Measurements from ENCODE around the gene MACROD1.

DNA sequence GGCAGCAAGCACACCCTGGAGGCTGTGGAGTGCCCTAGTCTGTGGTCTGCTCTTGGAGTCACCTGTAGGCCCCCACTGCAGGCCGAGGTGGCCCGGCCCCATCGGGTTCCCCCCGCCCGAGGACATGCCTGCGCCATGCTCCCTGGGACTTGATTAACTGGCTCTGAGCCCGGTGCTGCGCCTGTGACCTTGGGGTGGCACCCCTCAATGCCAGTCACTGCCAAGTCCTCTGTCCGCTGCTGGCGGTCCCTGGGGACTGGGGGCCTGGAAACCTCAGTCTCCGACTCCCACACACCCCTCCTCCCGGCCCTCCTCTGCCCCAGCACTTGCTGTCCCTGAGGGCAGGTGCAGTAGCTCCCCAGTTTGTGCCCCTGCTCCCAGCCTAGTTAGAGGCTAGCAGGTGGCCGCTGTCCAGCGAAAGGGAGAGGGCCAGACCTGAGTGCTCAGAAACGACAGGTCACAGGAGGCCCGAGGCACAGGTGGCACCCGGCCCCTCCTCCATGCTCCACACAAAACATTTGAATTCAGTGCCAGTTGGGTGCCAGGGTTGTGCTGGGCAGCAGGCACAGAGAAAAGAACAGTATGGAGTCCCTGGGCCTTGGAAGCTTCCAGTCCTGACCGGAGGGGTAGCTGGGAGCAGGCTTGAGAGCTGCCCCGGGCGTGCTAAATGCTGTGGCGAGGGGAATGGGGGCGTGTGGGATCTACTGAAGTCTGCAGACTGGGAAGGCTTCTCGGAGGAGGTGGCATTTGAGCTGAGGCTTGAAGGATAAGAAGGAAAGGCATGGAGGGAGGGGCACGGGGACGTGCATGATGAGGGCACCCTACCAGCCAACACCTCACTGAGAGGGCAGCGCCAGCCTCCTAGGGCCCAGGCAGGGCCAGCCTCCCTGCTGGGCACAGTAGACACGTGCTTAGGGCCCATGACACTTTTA lies 146.5 kb downstream of the MACROD1 start:
- TF ChIP-seq EP300 (IDR thresholded peaks at IDR 0.05) (no peak), POLR2A (IDR thresholded peaks at IDR 0.05) (no peak), POLR2AphosphoS5 (IDR thresholded peaks at IDR 0.05) (no peak)
- TF ChIP-seq, protein P1, sequence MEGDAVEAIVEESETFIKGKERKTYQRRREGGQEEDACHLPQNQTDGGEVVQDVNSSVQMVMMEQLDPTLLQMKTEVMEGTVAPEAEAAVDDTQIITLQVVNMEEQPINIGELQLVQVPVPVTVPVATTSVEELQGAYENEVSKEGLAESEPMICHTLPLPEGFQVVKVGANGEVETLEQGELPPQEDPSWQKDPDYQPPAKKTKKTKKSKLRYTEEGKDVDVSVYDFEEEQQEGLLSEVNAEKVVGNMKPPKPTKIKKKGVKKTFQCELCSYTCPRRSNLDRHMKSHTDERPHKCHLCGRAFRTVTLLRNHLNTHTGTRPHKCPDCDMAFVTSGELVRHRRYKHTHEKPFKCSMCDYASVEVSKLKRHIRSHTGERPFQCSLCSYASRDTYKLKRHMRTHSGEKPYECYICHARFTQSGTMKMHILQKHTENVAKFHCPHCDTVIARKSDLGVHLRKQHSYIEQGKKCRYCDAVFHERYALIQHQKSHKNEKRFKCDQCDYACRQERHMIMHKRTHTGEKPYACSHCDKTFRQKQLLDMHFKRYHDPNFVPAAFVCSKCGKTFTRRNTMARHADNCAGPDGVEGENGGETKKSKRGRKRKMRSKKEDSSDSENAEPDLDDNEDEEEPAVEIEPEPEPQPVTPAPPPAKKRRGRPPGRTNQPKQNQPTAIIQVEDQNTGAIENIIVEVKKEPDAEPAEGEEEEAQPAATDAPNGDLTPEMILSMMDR (IDR thresholded peaks at IDR 0.05) = no peak

Measured in suprapubic skin (tissue), 4 donors.